Subcutaneous abdominal adipose tissue (tissue), 5 donors: ENCODE data around the gene KIF16B.

Source experiments
- H3K27ac ChIP-seq: one replicate; pipeline ENCODE4 v1.7.0; 2013; ENCODE audit warnings: low read depth, mild to moderate bottlenecking, inconsistent platforms, low read length, moderate library complexity
- H3K27me3 ChIP-seq, 5 donors: one replicate each; pipeline ENCODE4 v1.7.0; 2013; ENCODE audit warnings: low read length in 5 of 5, inconsistent platforms in 1 of 5; ENCODE audit not compliant: control insufficient read depth in 5 of 5, insufficient read depth in 4 of 5
- H3K36me3 ChIP-seq, 5 donors: one replicate each; pipeline ENCODE4 v1.7.0; 2013; ENCODE audit warnings: low read length in 5 of 5; ENCODE audit not compliant: control insufficient read depth in 5 of 5, insufficient read depth in 5 of 5
- H3K4me1 ChIP-seq, 5 donors: one replicate each; pipeline ENCODE4 v1.7.0; 2013; ENCODE audit warnings: low read length in 5 of 5, mild to moderate bottlenecking in 3 of 5, moderate library complexity in 1 of 5; ENCODE audit not compliant: control insufficient read depth in 5 of 5, insufficient read depth in 5 of 5
- H3K4me3 ChIP-seq, 5 donors: one replicate each; pipeline ENCODE4 v1.7.0; 2013; ENCODE audit warnings: low read length in 5 of 5, low read depth in 1 of 5
- H3K9ac ChIP-seq, 5 donors: one replicate each; pipeline ENCODE4 v1.7.0; 2013; ENCODE audit warnings: low read length in 5 of 5, mild to moderate bottlenecking in 4 of 5, moderate library complexity in 3 of 5
- H3K9me3 ChIP-seq, 5 donors: one replicate each; pipeline ENCODE4 v1.7.0; 2013; ENCODE audit warnings: low read length in 5 of 5; ENCODE audit not compliant: control insufficient read depth in 5 of 5
- donor health status: healthy.
- donor health status: healthy.
- donor health status: healthy.
- donor health status: healthy.
- donor health status: healthy.

The KIF16B gene

GRCh38 chr20:16363506-16364319 is 209.5 kb downstream of the KIF16B start:
- Histone ChIP-seq H3K4me1 (peaks cover 0 to 13% (median 3%) of the 10 kb centered on the region in 5 donors), H3K9me3 (no peaks in the 10 kb centered on the region), H3K27me3 (no peaks in the 10 kb centered on the region), H3K9ac (no peak overlapping the region), H3K4me3 (no peak overlapping the region), H3K27ac (no peak overlapping the region), H3K36me3 (peaks cover 8 to 40% (median 29%) of the 10 kb centered on the region in 5 donors)

DNA sequence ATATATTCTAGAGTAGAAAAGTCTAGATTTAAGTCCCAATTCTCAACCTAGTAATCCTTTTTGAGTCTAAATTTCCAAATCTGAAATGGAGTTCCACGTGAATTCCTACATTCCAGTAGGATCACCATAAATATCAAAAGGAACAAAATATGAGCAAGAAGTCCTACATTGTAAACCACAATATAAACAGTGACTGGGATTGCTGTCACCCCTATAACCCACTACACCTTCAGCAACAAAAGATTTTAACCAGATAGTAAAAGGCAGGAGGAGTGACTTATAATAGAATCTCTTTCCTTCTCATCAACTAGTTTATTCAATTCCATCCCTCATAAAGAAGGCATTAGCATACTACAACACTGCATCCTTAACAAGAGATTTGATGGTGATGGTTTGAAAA is 210.6 kb downstream of the KIF16B start:
- Histone ChIP-seq H3K36me3 (peaks cover 8 to 32% (median 19%) of the 10 kb centered on the region in 5 donors), H3K9me3 (no peaks in the 10 kb centered on the region)

DNA sequence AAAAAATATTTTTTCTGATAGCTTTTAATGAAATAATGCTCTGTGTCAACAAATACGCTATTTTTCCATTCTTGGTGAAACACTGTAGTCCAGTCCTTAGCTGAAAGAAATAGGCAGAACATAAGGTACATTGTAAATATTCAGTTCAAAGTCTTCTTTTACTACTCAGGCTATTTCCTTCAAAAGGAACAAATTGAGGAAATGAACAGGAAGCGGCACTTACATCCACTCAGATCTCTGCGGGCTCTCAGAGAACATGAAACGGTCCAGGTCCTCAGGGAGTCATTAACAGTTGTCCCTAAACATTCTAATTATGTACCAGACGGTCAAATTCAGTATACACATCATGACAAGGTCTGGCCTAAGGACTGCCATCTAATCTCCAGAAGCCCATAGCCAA is 212.6 kb downstream of the KIF16B start:
- no peak overlapping the region for H3K9ac ChIP-seq
- H3K4me1 ChIP-seq = peaks cover 0 to 13% (median 3%) of the 10 kb centered on the region in 5 donors
- H3K9me3 ChIP-seq = no peaks in the 10 kb centered on the region
- H3K27me3 ChIP-seq = no peaks in the 10 kb centered on the region
- no peak overlapping the region for H3K4me3 ChIP-seq
- no peak overlapping the region for H3K27ac ChIP-seq
- H3K36me3 ChIP-seq = peaks cover 6 to 21% (median 10%) of the 10 kb centered on the region in 5 donors

More for the DNA sequence above, 210.6 kb downstream of the KIF16B start:
- Histone ChIP-seq H3K27ac (no peak overlapping the region), H3K27me3 (no peaks in the 10 kb centered on the region), H3K9ac (no peak overlapping the region), H3K4me3 (no peak overlapping the region), H3K4me1 (peaks cover 0 to 13% (median 3%) of the 10 kb centered on the region in 5 donors)

DNA sequence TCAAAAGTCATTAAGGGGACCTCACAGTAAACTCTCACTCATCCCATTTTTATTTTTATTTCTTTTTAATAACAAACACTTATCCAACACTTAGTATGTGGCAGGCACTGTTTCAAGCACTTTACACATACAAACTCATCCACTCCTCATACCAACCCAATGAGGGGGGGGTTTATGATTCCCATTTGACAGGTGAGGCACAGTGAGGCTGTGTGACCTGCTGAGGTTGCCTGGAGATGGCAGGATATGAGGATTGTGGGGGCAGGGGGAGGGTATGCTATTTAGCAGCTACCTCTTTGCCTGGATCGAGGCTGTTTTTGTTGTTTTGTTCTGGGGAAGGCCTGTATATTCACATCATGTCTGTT is 219.8 kb downstream of the KIF16B start:
- Histone ChIP-seq H3K4me1 (peaks cover 0 to 6% (median 0%) of the 10 kb centered on the region in 5 donors), H3K9ac (no peak overlapping the region), H3K27ac (no peak overlapping the region)

GRCh38 chr20:16352751-16353416 is 220.4 kb downstream of the KIF16B start:
- Histone ChIP-seq H3K4me3 (no peak overlapping the region), H3K27ac (no peak overlapping the region), H3K9ac (no peak overlapping the region), H3K4me1 (peaks cover 0 to 6% (median 0%) of the 10 kb centered on the region in 5 donors), H3K9me3 (no peaks in the 10 kb centered on the region), H3K36me3 (peaks cover 5 to 24% (median 17%) of the 10 kb centered on the region in 5 donors), H3K27me3 (no peaks in the 10 kb centered on the region)

More for the DNA sequence above, 219.8 kb downstream of the KIF16B start:
- no peak overlapping the region for H3K4me3 ChIP-seq
- H3K9me3 ChIP-seq = no peaks in the 10 kb centered on the region
- peaks cover 5 to 23% (median 17%) of the 10 kb centered on the region in 5 donors for H3K36me3 ChIP-seq
- H3K27me3 ChIP-seq = no peaks in the 10 kb centered on the region

DNA sequence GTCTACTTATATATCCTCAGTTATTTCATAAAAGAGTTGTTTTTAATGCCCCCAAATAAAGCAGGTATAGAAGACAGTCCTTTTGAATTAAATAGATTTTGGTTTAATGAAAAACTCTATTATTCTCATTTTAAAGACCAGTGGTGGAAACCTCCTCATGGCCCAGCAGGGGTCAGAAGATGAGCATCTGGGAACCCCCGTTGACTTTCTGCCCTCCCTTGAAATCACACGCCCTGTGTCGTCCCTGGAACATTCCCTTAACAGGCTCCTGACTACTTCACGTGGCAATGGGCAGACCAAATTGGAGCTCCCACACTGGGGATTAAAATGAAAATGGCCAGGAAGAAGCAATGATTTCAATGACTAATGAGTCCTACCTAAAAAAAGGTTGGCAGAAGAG is 220.9 kb downstream of the KIF16B start:
- H3K27me3 ChIP-seq = no peaks in the 10 kb centered on the region
- no peaks in the 10 kb centered on the region for H3K9me3 ChIP-seq
- H3K9ac ChIP-seq = no peak overlapping the region
- H3K4me3 ChIP-seq = no peak overlapping the region
- H3K36me3 ChIP-seq = peaks cover 5 to 24% (median 17%) of the 10 kb centered on the region in 5 donors
- H3K4me1 ChIP-seq = peaks cover 0 to 6% (median 0%) of the 10 kb centered on the region in 5 donors
- H3K27ac ChIP-seq = no peak overlapping the region

DNA sequence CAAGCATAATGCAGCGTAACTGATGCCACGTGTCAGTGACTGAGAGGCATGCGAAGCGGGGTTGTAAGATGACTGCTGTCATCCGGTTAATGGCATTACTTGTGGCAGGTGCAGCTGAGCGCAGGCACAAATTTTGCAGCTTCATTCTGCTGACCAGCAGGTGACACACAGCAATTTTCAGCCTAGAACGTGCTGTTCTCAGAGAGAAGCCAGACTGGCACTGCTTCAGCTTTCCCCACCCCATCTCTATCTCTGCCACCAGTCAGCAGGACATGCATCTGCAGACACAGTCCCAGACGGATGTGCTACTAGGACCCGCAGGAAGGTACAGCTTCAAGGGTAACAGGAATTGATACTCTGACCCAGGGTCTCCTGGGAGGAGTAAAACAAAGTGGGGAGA is 221.8 kb downstream of the KIF16B start:
- Histone ChIP-seq H3K27me3 (no peaks in the 10 kb centered on the region), H3K9me3 (no peaks in the 10 kb centered on the region), H3K4me1 (peaks cover 0 to 6% (median 0%) of the 10 kb centered on the region in 5 donors), H3K9ac (no peak overlapping the region), H3K36me3 (peaks cover 5 to 24% (median 17%) of the 10 kb centered on the region in 5 donors), H3K4me3 (no peak overlapping the region), H3K27ac (no peak overlapping the region)

- H3K4me1 ChIP-seq = peaks cover 0 to 6% (median 0%) of the 10 kb centered on the region in 5 donors
- no peaks in the 10 kb centered on the region for H3K9me3 ChIP-seq
- peaks cover 2 to 25% (median 12%) of the 10 kb centered on the region in 5 donors for H3K36me3 ChIP-seq
- H3K27me3 ChIP-seq = no peaks in the 10 kb centered on the region
- no peak overlapping the region for H3K4me3 ChIP-seq
- no peak overlapping the region for H3K27ac ChIP-seq
- H3K9ac ChIP-seq = no peak overlapping the region
Measured at GRCh38 chr20:16350465-16350864, 222.8 kb downstream of the KIF16B start.

DNA sequence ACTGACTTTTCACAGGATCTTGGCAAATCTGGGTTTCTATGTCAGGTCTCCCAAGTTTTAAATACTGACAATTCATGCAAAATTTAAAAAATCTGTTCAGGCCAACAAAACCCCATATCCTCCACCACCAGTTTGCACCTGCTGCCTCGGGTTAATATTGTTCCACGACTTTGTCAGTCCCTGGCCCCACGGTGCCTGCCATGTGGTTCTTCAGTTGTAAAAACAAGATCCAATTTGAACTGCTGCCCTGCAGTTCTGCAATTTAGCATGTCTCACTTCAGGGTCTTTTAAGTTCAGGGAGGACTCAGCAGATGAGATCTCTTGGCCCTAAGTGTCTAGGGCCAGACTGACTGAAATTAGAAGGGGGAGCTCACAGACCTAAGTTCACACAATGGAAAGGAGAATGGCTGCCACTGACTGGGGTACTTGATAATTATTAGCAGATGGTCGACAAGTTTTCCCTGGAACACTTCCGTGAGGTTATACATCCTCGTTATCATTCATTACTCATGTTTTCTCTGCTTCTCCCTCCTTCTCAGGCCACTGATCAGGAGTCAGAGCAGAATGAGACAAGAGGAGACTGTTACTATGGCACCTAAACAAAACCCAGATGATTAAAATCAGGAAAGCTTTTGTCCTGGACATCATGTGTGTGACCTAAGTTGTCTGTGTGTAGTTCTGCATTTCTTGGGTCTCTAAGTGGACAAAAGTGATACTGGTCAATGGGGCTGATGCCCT is 223.6 kb downstream of the KIF16B start:
- Histone ChIP-seq H3K36me3 (peaks cover 0 to 21% (median 9%) of the 10 kb centered on the region in 5 donors), H3K27ac (no peak overlapping the region)

More for the DNA sequence above, 223.6 kb downstream of the KIF16B start:
- H3K9me3 ChIP-seq = no peaks in the 10 kb centered on the region
- H3K9ac ChIP-seq = no peak overlapping the region
- no peak overlapping the region for H3K4me3 ChIP-seq
- H3K4me1 ChIP-seq = peaks cover 0 to 6% (median 0%) of the 10 kb centered on the region in 5 donors
- no peaks in the 10 kb centered on the region for H3K27me3 ChIP-seq
